ENCODE measurements around the gene ARHGAP5. TPM values are rescaled to one million over a fixed set of nuclear protein-coding genes. Genes with fewer than 3 reads are reported as not detected.

Gene ARHGAP5
- total RNA-seq, 1 donor from 2014 or later, result 97.9 TPM

DNA sequence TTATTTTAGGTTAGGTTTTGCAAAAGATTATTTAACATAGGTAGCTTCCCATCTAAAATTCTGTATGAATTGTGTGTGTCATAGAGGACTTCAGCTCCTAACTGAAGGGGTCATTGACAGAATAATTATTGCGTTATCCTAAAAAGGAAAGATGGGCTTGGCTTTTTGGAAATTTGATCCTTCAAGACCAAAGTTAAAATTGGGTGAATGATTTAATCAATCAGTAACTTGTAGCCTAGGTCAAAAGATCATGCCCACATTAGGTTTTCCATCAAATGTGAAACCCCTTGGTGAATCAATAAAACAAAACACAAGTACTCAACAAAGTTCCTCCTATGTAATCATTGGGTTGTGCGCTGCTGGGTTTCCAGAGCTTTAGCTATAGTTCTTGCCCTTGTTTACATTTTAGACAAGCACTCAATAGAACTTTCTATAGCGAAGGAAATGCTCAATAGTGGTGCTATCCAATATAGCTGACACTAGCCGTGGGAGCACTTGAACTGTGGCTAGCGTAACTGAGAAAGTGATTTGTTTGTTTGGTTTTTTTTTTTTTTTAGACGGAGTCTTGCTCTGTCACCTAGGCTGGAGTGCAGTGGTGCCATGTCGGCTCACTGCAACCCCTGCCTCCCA, 37.6 kb upstream of the ARHGAP5 start:
- TF ChIP-seq, protein P1, sequence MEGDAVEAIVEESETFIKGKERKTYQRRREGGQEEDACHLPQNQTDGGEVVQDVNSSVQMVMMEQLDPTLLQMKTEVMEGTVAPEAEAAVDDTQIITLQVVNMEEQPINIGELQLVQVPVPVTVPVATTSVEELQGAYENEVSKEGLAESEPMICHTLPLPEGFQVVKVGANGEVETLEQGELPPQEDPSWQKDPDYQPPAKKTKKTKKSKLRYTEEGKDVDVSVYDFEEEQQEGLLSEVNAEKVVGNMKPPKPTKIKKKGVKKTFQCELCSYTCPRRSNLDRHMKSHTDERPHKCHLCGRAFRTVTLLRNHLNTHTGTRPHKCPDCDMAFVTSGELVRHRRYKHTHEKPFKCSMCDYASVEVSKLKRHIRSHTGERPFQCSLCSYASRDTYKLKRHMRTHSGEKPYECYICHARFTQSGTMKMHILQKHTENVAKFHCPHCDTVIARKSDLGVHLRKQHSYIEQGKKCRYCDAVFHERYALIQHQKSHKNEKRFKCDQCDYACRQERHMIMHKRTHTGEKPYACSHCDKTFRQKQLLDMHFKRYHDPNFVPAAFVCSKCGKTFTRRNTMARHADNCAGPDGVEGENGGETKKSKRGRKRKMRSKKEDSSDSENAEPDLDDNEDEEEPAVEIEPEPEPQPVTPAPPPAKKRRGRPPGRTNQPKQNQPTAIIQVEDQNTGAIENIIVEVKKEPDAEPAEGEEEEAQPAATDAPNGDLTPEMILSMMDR (IDR thresholded peaks at IDR 0.05), result no peak
- Histone ChIP-seq H3K4me1 (no peaks in the 10 kb centered on the region), H3K9me3 (no peaks in the 10 kb centered on the region), H3K27ac (no peak overlapping the region), H3K27me3 (ENCODE audit: low read depth) (no peaks in the 10 kb centered on the region), H3K36me3 (no peaks in the 10 kb centered on the region), H3K4me3 (no peak overlapping the region)
- DNase-seq, result no peak
- ATAC-seq, result no peak
- intact Hi-C loops (cut with DNase I), result no loop called here

DNA sequence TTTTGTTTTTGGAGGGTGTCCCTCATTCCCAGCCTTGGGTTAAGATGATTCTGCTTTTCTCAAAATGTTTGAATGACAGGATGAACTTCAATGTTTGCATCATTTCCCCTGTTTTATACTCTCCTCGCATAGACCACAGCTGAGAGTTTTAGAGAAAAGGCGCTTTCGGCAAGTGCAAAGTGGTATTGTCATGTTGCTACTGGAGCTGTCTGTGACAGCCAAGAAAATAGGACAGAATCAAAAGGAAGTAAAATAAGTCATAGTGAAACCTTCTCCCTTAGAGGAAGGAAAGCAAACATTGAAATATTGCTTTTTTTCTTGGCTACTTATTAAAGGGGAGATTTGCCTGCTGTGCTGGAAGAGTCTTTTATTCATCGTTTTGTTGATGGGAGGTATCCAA, 33.5 kb upstream of the ARHGAP5 start:
- ATAC-seq, result no peak
- no peaks in the 10 kb centered on the region for H3K36me3 ChIP-seq
- H3K4me3 ChIP-seq, result no peak overlapping the region
- TF ChIP-seq, protein P1 (IDR thresholded peaks at IDR 0.05), result no peak
- intact Hi-C loops (cut with DNase I), result no loop called here
- H3K9me3 ChIP-seq, result no peaks in the 10 kb centered on the region
- no peak overlapping the region for H3K27ac ChIP-seq
- no peak for DNase-seq
- no peaks in the 10 kb centered on the region for H3K4me1 ChIP-seq
- H3K27me3 ChIP-seq (ENCODE audit: low read depth), result no peaks in the 10 kb centered on the region

DNA sequence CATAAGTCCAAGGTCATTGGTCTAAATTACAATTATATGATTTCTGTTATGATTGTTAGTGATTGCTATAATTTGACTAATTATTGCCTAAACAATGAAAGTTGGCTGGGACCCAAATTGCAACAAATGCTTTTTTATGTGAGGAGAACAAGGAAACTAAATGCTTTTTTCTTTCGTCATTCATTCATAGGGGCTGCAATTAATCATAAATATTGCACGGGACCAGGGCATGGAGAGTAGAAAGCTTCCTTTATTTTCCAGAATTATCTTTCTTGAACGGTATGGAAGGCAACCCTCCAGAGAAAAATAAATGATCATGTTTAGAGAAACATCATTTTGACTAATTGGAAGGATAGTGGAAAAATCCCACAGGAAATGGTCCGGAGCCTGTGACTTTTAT, 32.6 kb upstream of the ARHGAP5 start:
- no peak overlapping the region for H3K27ac ChIP-seq
- H3K4me1 ChIP-seq, result no peaks in the 10 kb centered on the region
- H3K27me3 ChIP-seq (ENCODE audit: low read depth), result no peaks in the 10 kb centered on the region
- TF ChIP-seq, protein P1 (IDR thresholded peaks at IDR 0.05), result no peak
- H3K4me3 ChIP-seq, result no peak overlapping the region
- DNase-seq (no peak), ATAC-seq (no peak)
- H3K36me3 ChIP-seq, result no peaks in the 10 kb centered on the region
- intact Hi-C loops (cut with DNase I), result no loop called here
- H3K9me3 ChIP-seq, result no peaks in the 10 kb centered on the region

DNA sequence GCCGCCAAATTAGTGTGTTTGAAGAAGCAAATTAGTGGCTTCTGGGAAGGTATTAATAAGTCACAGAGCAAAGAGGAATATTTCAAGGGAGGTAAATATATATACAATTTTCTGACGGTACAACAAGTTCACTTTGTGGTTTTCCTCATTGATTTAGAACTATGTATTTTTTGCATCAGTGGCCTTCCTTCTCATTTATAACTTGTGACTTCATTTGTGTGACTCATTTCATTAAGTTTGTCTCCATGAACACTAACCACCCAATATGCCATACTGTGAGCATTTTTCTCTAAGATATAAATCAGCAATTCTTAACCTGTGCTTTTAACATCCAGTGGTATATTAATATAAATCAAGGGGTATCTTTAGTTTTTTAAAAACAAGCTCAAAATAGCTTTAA, 29.3 kb upstream of the ARHGAP5 start:
- TF ChIP-seq, protein P1 (IDR thresholded peaks at IDR 0.05), result no peak

DNA sequence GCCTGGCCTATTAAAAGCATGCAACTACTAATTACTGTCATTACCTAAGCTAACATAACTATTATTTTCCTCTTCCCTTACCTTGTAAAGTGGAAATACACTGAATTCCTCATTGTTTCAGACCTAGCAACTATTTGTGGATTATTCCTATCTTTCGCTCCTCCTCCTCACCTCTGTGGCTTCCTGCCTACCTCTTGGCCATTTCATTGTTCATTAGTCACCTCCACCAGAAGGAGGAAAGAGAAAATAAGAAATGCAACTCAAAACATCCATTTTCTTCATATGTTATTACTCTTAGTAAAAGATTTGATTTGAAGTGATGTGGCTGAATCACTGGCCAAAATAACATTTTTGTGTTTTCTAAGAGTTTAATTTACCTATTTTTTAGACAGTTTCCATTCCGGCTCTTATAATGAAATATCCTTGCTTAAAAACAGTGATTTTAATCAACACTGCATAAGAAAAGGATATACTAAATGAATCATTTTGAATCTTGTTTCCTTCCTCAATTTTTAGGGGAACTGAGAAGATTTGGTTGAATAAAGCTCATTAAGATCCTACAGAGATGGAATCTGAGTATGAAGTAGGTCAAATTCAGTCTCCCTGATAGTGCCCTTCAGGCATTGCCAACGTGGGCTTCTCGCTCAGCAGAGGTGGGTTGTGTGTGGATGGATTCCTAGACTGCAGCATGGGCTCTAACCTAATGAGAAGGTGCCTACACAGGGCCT, 27.6 kb upstream of the ARHGAP5 start:
- ATAC-seq, result no peak
- TF ChIP-seq, protein P1 (IDR thresholded peaks at IDR 0.05), result no peak
- DNase-seq, result no peak

More for the DNA sequence above, 29.3 kb upstream of the ARHGAP5 start:
- Histone ChIP-seq H3K4me3 (no peak overlapping the region), H3K27me3 (ENCODE audit: low read depth) (no peaks in the 10 kb centered on the region), H3K27ac (no peak overlapping the region), H3K9me3 (no peaks in the 10 kb centered on the region), H3K36me3 (no peaks in the 10 kb centered on the region), H3K4me1 (no peaks in the 10 kb centered on the region)
- intact Hi-C loops (cut with DNase I), result no loop called here
- DNase-seq (no peak), ATAC-seq (no peak)

More for the DNA sequence above, 27.6 kb upstream of the ARHGAP5 start:
- Histone ChIP-seq H3K27me3 (ENCODE audit: low read depth) (no peaks in the 10 kb centered on the region), H3K4me1 (no peaks in the 10 kb centered on the region), H3K9me3 (no peaks in the 10 kb centered on the region), H3K27ac (no peak overlapping the region), H3K4me3 (no peak overlapping the region), H3K36me3 (no peaks in the 10 kb centered on the region)
- intact Hi-C loops (cut with DNase I), result no loop called here

All from lower lobe of right lung (tissue), 2 donors.